Measurements from ENCODE around the gene COL1A1.

COL1A1 gene

DNA sequence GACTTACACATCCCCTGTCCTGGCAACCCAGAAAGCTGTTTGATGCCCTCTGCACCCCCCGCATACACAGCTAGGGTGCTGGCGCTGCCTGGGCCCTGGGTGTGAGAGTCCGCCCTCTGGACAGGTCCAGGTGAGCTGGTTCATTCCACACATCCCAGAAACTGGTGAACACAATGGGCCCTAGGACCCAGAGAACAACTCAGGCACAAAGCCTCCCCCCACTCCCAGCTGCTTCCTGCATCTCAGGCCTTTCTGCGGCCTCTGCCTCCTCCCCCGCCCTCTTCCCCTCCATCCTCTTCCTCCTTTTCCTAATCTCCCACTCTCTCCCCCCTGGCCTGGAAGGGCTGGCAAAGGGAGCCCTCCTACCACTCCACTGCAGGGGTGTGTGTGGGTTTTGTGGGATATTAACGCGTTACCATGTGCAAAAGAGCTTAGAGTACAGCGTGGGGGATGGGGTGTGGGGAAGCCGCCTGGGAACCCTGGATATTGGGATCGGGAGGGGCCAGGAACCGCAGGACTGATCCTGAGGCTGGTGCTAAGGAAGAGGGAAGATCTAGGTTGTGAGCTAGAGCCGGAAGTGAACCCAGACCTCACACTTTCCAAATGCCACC lies 49.4 kb downstream of the COL1A1 start:
- DNase-seq, result peak; percentile 80

DNA sequence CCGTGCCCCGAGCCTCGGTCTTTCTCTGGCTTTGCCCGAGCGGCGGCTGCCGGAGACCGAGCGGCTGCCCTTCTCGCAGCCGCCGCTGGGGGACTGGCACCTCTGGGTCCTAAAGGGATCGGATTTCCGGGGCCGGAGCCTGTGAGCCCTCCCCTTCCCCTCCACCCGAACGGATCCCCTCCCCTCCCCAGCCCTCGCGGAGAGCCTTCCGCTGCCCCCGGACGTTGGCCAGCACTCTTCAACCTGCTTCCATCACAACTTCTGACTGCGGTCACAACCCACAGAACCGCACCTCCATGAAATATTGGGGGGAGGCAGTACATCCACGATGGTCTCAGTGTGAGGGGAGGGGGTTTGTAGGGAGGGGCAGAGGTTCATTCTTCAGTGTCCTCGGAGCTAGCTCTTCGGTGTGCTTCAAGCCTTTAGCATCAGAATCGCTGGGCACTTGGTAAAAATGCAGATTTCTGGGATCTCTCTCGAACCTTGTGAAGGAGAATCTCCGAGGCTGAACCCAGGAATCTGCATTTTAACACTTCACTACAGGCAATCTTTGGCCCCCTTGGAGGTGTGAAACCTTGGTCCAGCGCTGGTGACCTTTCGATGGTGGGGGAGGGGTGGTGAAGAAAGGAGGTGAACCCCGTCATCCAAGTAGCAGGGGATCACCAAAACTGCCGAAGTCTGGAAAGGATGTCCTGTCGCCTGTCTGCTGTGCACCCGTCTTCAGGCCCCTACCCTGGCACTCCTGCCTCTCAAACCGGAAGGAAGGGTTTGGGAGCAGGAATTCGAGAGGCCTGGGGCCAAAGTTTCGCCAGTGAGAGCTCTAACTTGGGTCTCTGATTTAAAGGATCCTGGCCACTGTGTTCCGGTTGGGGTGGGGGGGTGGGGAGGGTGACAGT lies 50.1 kb downstream of the COL1A1 start:
- peak; percentile 60 for DNase-seq

DNA sequence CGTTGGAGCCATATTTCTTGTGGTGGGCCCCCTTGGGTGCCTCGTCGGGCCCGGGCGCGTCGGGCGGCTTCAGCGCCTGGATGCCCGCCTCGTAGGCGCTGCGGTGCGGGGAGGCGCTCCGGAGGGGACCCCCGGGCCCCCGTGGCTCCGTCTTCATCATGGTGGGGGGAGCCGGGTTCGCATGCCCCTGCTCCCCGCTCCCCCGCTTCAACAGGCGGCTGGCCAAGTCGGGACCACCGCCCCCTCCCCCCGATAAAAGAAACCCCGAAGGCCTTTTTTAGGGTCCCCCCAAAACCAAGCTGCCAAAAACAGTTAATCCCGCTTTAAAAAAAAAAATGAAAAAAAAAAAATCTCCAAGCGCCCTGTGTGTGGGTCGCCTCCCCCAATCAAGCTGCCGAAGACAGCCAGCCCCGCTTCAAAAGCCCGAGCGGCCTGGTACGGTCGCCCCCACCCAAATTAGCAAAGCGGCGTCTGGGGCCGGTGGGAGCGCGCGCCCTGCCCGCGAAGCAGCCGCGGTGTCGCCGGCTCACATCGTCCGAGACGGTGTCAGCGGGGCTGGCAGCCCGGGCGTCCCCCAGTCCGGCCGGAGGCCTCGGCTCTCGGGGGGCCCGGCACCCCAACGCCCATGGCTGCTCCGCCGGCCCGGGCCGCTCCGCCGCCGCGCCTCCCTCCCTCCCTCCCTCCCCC lies 50.9 kb downstream of the COL1A1 start, which contains the start of gene PPP1R9B:
Gene PPP1R9B (minus strand): TSS at position 324 of the 687 bp plus-strand sequence. CDS start 164 bp downstream, at position 160.
- DNase-seq, result no peak

DNA sequence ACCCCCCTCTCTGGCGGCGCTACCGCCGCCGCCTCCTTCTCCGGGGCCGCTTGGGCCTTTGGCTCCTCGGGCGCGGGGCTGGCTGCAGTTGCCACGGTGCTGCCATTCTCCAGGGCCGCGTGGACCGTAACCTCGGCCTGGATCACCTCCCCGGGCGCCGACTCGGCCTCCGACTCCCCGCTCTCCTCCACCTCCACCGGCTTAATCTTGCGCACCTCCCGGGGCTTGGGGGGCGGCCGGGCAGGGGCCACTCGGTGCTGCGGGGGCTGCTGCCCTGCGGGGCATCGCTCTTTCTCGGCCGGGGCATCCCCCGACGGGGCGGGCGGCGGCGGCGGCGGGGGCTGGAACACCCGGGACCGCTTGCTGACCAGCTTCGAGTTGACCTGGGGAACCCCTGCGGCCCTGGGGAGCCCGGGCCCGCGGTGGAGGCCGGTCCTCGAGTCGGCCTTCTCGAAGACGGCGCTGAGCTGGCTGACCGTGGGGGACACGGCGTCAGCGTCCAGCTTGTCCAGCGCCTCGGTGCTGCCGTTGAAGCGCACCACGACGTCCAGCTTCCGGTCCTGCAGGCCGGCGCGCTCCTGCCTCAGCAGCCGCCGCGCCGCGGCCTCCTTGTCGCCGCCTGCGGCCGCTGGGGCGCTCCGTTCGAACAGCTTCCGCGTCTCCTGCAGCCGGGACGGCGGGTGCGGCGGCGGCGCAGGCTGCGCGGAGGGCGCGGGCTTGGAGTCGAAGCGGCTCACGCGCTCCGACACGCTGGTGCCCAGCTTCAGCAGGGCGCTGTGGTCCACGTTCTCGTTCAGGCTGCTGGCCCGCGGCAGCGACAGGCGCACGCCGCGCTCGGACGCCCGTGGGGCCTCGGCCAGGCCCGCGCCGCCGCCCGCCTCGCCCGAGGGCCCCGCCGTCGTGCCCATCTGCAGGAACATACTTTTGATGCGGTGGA lies 51.7 kb downstream of the COL1A1 start:
- DNase-seq, result peak; percentile 16

DNA sequence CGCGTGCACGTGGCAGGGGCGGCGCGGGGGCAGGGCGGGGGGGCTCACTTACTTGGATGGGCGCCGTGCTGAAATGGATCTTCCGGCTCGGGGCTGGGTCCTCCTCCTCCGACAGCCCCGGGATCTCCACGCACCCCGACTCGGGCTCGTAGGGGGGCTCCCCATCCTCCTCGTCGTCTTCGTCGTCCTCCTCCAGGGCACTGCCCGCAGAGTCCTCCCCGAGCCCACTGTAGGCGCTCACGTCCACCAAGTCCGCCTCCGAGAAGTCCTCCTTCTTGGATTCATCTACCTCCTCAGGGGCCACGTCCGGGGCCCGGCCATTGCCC lies 52.4 kb downstream of the COL1A1 start:
- DNase-seq, result no peak

DNA sequence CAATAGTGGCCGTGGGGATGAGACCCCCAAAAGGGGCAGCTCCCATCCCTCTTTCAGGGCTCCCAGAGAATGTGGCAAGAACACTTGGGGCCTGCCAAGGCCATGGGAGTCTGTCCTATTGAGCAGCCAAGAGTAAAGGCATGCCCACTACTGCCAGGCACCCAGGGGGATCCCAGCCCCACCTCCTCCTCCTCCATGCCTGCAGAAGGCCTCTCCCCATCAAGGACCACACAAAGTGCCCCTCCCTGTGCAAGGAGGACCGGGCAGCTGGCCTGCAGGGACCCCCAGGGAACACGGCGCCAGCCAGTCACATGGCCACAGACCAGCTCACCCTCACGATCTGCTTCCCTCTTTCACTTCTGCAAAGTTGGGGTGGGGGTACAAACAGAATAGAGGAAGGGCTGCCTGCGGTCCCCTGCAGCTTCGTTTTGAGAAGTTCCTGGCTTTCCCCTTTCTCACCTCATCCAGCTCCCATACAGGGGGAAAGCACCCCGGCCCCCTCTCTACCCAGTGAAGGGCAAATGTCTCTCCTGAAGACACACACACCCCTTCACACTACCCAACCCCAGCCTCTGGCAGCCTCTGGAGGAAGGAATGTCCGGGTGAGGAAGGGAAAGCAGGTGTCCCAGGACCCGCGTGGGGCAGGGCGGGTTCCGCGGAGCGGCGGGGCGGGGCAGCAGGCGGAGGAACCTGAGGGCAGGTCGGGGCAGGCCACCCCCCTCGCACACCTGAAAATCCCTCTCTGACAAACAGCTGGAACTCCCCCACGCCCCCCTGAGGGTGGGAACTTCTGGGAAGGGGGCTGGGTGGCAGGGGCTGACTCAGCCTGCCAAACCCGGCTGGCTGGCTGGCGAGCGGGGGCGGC lies 53.0 kb downstream of the COL1A1 start:
- no peak for DNase-seq

DNA sequence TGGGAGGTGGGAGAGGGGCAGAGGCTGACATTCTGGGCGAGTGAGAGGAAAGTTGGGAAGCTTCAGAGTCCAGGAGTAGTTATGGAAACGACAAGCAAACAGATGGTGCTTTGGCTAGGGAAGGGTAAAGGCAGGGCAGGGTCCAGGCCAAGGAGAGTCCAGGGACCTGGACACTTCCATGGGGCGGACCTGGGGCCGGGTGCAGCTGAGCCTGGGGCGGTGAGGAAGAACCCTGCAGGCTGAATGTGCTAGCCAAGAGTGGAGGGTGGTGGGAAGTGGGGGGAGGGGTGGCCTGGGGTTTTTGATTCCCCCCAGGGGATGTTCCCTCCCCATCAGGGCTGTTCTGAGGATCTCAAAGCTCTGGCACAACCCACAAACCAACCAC lies 53.6 kb downstream of the COL1A1 start:
- no peak for DNase-seq

DNA sequence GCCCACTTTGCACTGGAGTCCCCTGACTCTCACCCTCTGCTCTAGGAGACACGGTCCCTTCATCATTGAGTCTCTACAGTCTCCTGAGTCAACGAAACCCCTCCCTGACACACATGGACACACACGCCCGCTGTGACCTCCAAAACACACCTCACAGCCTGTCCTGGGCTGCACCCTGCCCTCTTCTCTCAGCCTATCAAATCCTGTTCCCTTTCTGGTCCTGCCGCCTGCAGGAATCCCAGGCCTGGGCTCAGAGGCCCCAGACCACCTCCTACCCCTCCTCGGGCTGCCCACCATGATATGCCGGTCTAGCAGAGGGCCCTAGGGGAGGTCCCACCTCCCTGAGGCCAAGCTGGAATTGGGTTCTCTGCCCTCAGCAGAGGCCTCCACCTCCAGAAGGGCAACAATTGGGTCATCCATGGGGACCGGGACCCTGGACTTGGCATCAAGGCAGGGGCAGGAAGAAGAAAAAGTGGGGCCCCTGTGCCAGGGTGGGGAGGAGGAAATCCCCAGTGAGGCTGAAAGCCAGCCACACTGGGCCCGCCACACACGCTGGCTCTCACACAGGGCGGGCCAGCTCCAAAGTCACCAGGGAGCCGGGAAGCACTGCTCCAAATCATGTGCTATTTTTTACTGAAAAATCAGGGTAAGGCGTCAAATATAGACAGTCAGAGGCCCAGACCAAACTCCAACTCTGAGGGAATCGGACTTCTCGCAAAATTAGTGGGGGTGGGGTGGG lies 54.3 kb downstream of the COL1A1 start:
- no peak for DNase-seq

DNA sequence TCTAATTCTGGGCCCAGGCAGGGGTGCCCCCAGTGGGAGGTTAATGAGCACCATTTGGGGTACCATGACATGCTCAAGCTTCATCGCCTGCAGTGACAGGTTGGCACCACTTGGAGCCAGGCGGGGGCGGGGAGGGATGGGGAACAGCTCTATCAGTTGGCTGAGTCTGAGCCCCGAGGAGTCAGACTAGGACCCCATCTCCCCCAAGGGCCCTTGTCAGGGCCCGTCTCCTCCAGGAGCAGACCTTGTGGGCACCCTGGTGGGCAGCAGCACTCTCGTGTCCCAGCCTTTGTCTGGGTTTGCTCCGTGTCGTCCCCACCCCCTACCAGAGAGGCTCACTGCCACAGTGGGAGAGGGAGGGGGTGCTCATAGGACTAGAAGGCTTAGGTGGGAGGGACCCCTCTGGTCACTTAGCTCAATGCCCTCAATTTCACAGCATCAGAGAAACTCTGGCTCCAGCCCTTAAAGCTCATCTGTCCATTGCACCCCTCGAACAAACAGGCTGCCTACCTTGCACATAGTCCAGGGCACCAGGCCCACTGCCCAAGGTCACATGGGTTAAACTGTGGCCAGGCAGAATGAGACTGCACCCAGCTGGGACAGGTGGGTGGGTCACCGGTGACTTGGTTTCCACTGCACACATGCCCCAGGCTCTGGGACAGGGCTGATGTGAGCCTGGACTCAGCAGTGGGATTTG lies 55.1 kb downstream of the COL1A1 start:
- no peak for DNase-seq

DNA sequence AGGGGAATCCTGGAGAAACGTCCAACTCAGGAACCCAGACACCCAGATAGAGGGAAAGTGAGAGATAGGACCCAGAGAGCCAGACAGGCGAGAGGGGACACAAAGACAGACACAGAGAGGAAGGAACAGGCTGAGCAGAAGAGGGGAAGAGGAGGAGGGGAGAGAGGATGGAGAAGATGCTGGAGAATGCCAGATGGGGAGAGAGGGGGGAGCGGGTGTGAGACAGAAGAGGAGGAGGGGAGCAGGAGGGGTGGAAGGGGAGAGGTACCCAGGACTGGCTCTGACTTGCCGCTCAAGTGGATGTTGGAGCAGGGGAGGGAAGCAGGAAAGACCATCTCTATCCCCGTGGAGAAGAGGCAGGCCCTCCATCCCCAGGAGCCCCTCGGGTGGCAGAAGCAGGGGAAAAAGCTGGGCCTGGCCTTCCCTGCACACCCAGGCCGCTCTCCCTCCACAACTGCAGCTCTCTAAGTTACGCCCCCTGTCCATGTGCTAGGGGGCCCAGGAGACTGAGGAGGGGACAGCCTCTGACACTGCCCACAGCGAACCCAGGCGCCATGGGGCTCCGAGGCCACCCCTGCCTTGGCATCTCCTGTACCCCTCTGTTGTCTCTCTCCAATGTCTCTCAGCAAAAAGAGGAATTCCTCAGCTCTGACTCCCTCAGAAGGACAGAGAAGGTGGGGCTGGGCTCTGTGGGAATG lies 55.8 kb downstream of the COL1A1 start:
- no peak for DNase-seq

DNA sequence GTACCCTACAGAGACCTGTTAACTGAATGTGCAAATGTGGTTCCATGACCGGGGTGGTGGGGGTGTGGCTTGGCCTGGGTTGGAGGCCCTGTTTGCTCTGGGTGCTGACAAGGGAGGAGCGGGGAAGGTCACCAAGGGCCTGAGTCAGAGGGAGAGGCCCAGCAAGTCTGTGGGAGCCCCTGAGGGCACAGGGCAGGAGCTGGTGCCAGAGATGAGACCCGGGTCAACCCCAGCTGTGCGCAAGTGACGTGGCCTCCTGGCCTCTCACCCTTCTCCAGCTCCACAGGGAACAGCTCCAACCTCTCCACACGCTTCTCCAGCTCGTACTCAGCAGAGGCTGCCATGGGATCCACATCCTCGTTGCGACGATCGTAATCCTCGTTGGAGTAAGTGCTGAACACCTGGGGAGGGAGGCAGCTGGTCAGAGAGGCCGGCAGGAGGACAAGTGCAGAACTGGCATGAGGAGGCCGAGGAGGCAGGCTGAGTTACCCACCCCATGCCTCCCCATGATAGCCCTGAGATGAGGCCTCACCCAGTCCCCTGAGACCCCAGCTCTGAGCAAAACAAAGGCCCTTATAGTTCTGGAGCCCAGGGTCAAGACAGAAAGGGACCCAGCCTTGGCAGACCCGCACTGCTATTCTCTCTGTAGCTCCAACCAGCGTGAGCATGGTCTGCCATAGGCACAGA lies 56.4 kb downstream of the COL1A1 start:
- no peak for DNase-seq

DNA sequence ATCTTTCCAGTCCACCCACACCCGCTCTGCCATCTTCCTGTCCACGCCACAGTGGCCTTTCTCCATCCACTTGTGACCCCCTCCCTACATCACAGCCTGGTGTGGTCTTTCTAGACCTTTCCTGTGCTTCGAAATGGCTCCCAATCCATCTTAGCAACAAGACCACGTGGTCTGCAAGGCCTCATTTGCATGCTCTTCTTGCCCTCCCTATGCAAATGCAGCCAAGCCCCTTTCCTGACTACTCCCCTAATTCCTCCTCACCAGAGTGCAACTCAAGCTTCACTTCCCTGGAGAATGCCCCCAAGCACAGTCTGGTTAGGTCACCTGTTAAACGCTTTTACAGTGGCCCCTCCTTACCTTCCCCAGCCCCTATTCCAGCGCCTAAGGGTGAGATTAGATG lies 57.1 kb downstream of the COL1A1 start:
- no peak for DNase-seq

DNA sequence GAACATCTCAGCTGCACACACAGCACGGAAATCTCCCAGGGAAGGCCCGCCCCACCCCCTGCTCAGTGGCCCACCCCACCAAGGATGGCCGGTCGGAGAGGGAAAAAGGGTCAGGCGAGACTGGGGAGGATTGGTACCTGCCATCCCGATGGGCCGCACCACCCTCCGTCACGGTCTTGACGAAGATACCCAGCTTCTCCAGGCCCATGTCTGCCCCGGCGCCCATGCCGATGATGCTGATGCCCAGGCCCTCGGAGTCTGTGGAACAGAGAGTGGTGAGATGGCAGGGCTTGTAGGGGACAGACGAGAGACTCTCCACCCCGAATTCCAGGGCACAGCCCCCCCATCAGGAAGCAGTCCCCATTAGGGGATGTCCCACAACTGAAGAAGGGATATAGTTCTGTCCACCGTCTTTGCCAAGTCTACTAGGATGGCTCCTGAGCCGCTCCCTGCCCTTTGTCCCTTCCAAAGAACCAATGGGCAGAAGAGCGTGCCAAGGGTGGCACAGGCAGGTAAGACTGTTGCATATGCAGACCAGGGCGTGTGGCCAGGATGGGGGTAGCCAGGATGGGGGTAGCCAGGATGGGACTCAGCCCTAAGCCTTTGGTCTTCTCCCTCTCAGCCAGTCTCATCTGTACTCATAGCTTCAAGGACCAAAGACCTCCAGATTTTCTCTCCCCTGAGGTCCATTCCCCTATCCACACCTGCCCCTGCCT lies 57.8 kb downstream of the COL1A1 start:
- no peak for DNase-seq

DNA sequence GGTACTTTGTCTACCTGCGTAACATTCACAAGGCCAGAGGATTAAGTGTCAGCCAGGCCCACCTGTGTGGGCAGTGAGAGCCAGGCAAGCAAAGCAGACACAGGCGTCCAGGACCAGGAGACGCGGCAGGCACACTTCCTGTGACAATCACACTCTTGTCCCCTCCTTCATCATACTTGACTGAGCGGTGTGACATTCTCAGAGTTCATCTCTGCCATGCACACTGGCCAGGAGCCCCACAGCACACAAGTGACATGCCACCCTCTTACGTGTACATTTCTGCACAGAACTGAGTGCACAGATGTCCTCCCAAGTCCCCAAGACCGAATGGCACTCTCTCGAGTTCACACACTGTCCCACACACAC lies 59.7 kb downstream of the COL1A1 start:
- no peak for DNase-seq

DNA sequence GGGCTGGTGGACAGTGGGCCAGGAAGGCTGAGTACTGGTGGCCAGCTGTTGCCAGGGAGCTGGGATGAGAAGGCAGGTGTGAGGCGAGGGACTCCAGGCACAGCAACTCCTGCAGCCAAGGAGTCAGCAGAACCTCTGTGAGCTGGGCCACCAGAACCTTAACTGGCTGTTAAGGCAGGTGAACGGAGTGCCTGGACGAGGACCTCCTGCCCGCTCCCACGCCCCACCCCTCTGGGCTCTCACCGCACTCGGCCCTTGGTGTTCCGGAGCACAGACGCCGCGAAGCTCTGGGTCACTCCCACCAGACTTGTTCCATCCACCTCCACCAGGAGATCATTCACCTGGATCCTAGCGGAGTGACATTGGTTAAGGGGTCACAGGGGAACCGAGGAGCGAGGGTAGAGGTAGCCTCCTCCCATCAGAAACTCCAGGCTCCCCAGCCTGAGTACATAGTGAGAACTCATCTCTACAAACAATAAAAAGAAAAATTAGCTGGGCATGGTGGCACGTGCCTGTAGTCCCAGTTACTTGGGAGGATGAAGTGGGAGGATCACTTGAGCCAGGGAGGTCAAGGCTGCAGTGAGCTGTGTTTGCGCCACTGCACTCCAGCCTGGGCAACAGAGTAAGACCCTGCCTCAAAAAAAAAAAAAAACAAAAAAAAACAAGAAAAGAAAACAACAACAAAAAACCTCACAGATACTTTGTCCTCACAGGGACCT lies 60.2 kb downstream of the COL1A1 start:
- no peak for DNase-seq

DNA sequence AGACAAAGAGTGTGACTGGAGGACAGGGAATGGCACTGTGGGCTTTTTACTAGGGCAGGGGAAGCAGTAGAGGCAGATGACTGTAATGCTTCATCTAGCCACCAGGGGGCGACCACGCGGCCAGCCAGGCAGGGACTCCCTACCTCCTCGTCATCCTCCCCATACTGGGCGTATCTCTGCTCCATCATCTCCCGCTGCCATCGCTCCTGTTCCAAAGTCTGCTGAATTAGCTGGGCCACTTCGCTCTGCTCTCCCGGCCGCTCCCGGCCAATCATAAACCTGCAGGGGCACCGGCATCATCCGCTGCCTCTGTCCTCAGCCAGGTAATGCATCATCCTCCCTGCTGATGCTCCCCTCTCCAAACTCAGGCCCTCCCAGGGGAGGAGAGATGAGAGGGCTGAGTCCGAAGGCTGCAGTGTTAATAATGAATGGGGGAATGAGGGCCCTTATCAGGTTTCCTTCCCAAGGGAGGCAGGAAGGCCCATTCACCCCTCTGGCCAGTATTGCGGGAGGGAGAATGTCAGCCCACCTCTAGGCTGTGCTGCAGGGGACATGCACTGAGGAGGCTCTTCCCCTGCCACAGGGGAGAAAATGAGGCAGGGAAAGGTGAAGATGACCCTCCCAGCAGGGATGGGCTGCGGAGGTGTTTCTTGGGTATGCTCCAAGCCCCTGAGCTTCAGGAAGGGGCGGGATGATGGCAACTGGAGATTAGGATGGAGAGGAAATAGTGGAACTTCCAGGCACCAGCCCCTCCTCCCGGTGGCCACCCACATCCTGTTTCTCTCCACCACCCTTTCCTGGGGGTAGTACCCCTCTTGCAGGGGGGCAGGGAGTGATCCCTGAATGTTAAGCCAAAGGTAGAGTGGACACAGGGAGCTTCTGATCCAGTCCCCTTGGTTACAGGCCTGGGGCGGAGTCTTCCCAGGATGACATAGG lies 61.2 kb downstream of the COL1A1 start:
- peak; percentile 53 for DNase-seq
